ENCODE results near the gene DNM2. TPM values are rescaled to one million over a fixed set of nuclear protein-coding genes. Genes with fewer than 3 reads are reported as not detected.

The DNM2 gene
- total and polyA plus RNA-seq, 9 of the 15 experiments (the other 6 are each of a cell fraction or from before 2014, with no cell fraction given) = 2.2 to 161 (median 72.6) TPM

GRCh38 chr19:10740798-10741197 lies 22.9 kb downstream of the DNM2 start (continued):
- TF ChIP-seq MGA (IDR thresholded peaks at IDR 0.05) = peak; percentile 89
- no peak for TF ChIP-seq ZBTB7A (IDR thresholded peaks at IDR 0.05; ENCODE audit: borderline replicate concordance, control insufficient read depth, low read depth, low read length)
- TF ChIP-seq BDP1 (IDR thresholded peaks at IDR 0.05; ENCODE audit: insufficient read depth, insufficient read length) = no peak
- no peak for TF ChIP-seq TCF7 (IDR thresholded peaks at IDR 0.05; ENCODE audit: borderline replicate concordance)
- TF ChIP-seq LCOR (CRISPR knock-in tag; IDR thresholded peaks at IDR 0.05) = no peak
- TF ChIP-seq TEAD4 (IDR thresholded peaks at IDR 0.05; ENCODE audit: low read length) = peak; percentile 56
- no peak for TF ChIP-seq TEAD4 (CRISPR knock-in tag; IDR thresholded peaks at IDR 0.05; ENCODE audit: borderline replicate concordance)
